Measurements from ENCODE around the gene KRTAP4-6. TPM values are rescaled to one million over a fixed set of nuclear protein-coding genes. Genes with fewer than 3 reads are reported as not detected.
A peak's percentile ranks its signal among the peaks of the same experiment; 100 is the strongest.
"Not testable (repeated sequence)": the region's sequence is repeated elsewhere in the genome, so short reads cannot be mapped to it uniquely, and the experiment has no call there.

KRTAP4-6 gene
- not detected in 2 replicates for polyA plus RNA-seq (2011; rRNA removed)
- polyA minus RNA-seq (2011; rRNA and poly(A)+ RNA removed): not detected in 2 replicates

GRCh38 chr17:41140360-41141131 lies at the start of gene KRTAP4-6:
KRTAP4-6 (minus strand) TSS chr17:41140544; CDS start chr17:41140487, 57 bp downstream.
- no peak for TF ChIP-seq CTCF (IDR thresholded peaks at IDR 0.05; ENCODE audit: insufficient read depth, low read depth, low read length)
- Histone ChIP-seq H3K27me3 (ENCODE audit: control insufficient read depth, insufficient read depth, low read length) (no peaks in the 10 kb centered on the region), H3K4me3 (ENCODE audit: low read depth, low read length) (no peak within 1 kb of the TSS), H3K36me3 (ENCODE audit: control insufficient read depth, insufficient read depth, low read length) (no peaks in the 10 kb centered on the region)
- POLR2A ChIA-PET: no interaction called here
- CTCF ChIA-PET: no interaction called here
- DNase-seq (ENCODE audit: low read depth): peak; percentile 60

GRCh38 chr17:41189837-41190318 lies 49.5 kb upstream of the KRTAP4-6 start, which contains the start of gene KRTAP9-1:
KRTAP9-1 (plus strand) TSS chr17:41189887; CDS start chr17:41189887, 0 bp downstream.
- DNase-seq (ENCODE audit: low read depth); H3K36me3 ChIP-seq (ENCODE audit: control insufficient read depth, insufficient read depth, low read length); CTCF ChIA-PET; H3K27me3 ChIP-seq (ENCODE audit: control insufficient read depth, insufficient read depth, low read length); H3K4me3 ChIP-seq (ENCODE audit: low read depth, low read length); POLR2A ChIA-PET: not testable (repeated sequence)

- no peak for DNase-seq (ENCODE audit: low read depth)
- no peak for TF ChIP-seq CTCF (IDR thresholded peaks at IDR 0.05; ENCODE audit: insufficient read depth, low read depth, low read length)
- ChIA-PET POLR2A (no interaction called here), CTCF (no interaction called here)
- no peak overlapping the region for H3K4me3 ChIP-seq (ENCODE audit: low read depth, low read length)
- no peaks in the 10 kb centered on the region; the same call in 1 of the 2 replicates for H3K27me3 ChIP-seq (ENCODE audit: control insufficient read depth, insufficient read depth, low read length)
- no peaks in the 10 kb centered on the region for H3K36me3 ChIP-seq (ENCODE audit: control insufficient read depth, insufficient read depth, low read length)
Observed at GRCh38 chr17:41186872-41187271, 46.5 kb upstream of the KRTAP4-6 start.

- Histone ChIP-seq H3K4me3 (ENCODE audit: low read depth, low read length) (no peak overlapping the region), H3K36me3 (ENCODE audit: control insufficient read depth, insufficient read depth, low read length) (no peaks in the 10 kb centered on the region), H3K27me3 (ENCODE audit: control insufficient read depth, insufficient read depth, low read length) (no peaks in the 10 kb centered on the region; the same call in 1 of the 2 replicates)
- TF ChIP-seq CTCF (IDR thresholded peaks at IDR 0.05; ENCODE audit: insufficient read depth, low read depth, low read length): no peak
- POLR2A ChIA-PET: no interaction called here
- no peak for DNase-seq (ENCODE audit: low read depth)
- CTCF ChIA-PET: no interaction called here
Observed at GRCh38 chr17:41185001-41185400, 44.7 kb upstream of the KRTAP4-6 start.

GRCh38 chr17:41184480-41184961 lies 44.2 kb upstream of the KRTAP4-6 start, which contains the start of gene KRTAP4-1:
KRTAP4-1 (minus strand) TSS chr17:41184911; CDS start chr17:41184854, 57 bp downstream.
- DNase-seq (ENCODE audit: low read depth): no peak
- H3K27me3 ChIP-seq (ENCODE audit: control insufficient read depth, insufficient read depth, low read length): no peaks in the 10 kb centered on the region; the same call in 1 of the 2 replicates
- TF ChIP-seq CTCF (IDR thresholded peaks at IDR 0.05; ENCODE audit: insufficient read depth, low read depth, low read length): no peak
- ChIA-PET POLR2A (no interaction called here), CTCF (no interaction called here)
- no peaks in the 10 kb centered on the region for H3K36me3 ChIP-seq (ENCODE audit: control insufficient read depth, insufficient read depth, low read length)
- H3K4me3 ChIP-seq (ENCODE audit: low read depth, low read length): no peak within 1 kb of the TSS
